H9 (cell line): ENCODE results near the gene KRTAP1-1. TPM values are rescaled to one million over a fixed set of nuclear protein-coding genes. Genes with fewer than 3 reads are reported as not detected.
"Not testable (repeated sequence)": the region's sequence is repeated elsewhere in the genome, so short reads cannot be mapped to it uniquely, and the experiment has no call there.

Experiments used
- DNase-seq: peaks from one replicate; pipeline ENCODE4 v3.0.0-alpha.2; 2017
- H2AFZ ChIP-seq: one replicate; pipeline ENCODE4 v1.6.1; 2013; ENCODE audit warnings: mild to moderate bottlenecking, low read length, control low read depth, moderate library complexity
- H2AK5ac ChIP-seq: 2 replicates; pipeline ENCODE4 v1.6.1; 2013; ENCODE audit warnings: low read length, control low read depth, mixed read lengths; ENCODE audit not compliant: insufficient read length
- H2BK120ac ChIP-seq: one replicate; pipeline ENCODE4 v1.6.1; 2013; ENCODE audit warnings: low read depth, mild to moderate bottlenecking, low read length, control low read depth, inconsistent platforms; ENCODE audit not compliant: poor library complexity, severe bottlenecking
- H2BK12ac ChIP-seq: 2 replicates; pipeline ENCODE4 v1.6.1; 2013; ENCODE audit warnings: low read length, control low read depth, mixed read lengths, low read depth; ENCODE audit not compliant: insufficient read length
- H2BK15ac ChIP-seq: 2 replicates; pipeline ENCODE4 v1.6.1; 2013; ENCODE audit warnings: low read depth, low read length, control low read depth
- H2BK20ac ChIP-seq: one replicate; pipeline ENCODE4 v1.6.1; 2013; ENCODE audit warnings: low read depth, mild to moderate bottlenecking, low read length, control low read depth, inconsistent platforms; ENCODE audit not compliant: poor library complexity, severe bottlenecking
- H2BK5ac ChIP-seq: 2 replicates; pipeline ENCODE4 v1.6.1; 2013; ENCODE audit warnings: low read length, control low read depth, mixed read lengths; ENCODE audit not compliant: insufficient read length
- H3K14ac ChIP-seq: 2 replicates; pipeline ENCODE4 v1.6.1; 2013; ENCODE audit warnings: low read length, control low read depth; ENCODE audit not compliant: insufficient read depth
- H3K18ac ChIP-seq: 2 replicates; pipeline ENCODE4 v1.6.1; 2013; ENCODE audit warnings: low read depth, mild to moderate bottlenecking, mixed read lengths, low read length, control low read depth; ENCODE audit not compliant: insufficient read length
- H3K23ac ChIP-seq: 2 replicates; pipeline ENCODE4 v1.6.1; 2013; ENCODE audit warnings: low read length, control low read depth, mixed read lengths, low read depth; ENCODE audit not compliant: insufficient read length
- H3K23me2 ChIP-seq: 2 replicates; pipeline ENCODE4 v1.6.1; 2013; ENCODE audit warnings: low read depth, mild to moderate bottlenecking, mixed read lengths, low read length, control low read depth; ENCODE audit not compliant: insufficient read length, poor library complexity, severe bottlenecking
- H3K27ac ChIP-seq: 2 replicates; pipeline ENCODE4 v1.5.1; 2013; ENCODE audit warnings: low read length, control low read depth, mixed read lengths, low read depth; ENCODE audit not compliant: insufficient read length
- H3K27me3 ChIP-seq: 2 replicates; pipeline ENCODE4 v1.6.1; 2013; ENCODE audit warnings: low read length, control low read depth, inconsistent platforms; ENCODE audit not compliant: insufficient read depth
- H3K4ac ChIP-seq: 2 replicates; pipeline ENCODE4 v1.6.1; 2013; ENCODE audit warnings: low read depth, mild to moderate bottlenecking, control low read depth, inconsistent platforms, low read length, moderate library complexity
- H3K4me1 ChIP-seq: 2 replicates; pipeline ENCODE4 v1.6.1; 2013; ENCODE audit warnings: low read length, control low read depth, inconsistent platforms; ENCODE audit not compliant: insufficient read depth
- H3K4me2 ChIP-seq: 2 replicates; pipeline ENCODE4 v1.6.1; 2013; ENCODE audit warnings: low read length, control low read depth, mixed read lengths; ENCODE audit not compliant: insufficient read length, insufficient read depth
- H3K56ac ChIP-seq: 2 replicates; pipeline ENCODE4 v1.6.1; 2013; ENCODE audit warnings: low read depth, mild to moderate bottlenecking, mixed read lengths, low read length, control low read depth; ENCODE audit not compliant: insufficient read length
- H3K79me1 ChIP-seq: 2 replicates; pipeline ENCODE4 v1.6.1; 2013; ENCODE audit warnings: low read depth, mild to moderate bottlenecking, moderate library complexity, low read length, control low read depth, inconsistent platforms; ENCODE audit not compliant: insufficient read depth, poor library complexity, severe bottlenecking
- H3K79me2 ChIP-seq: 2 replicates; pipeline ENCODE4 v1.6.1; 2013; ENCODE audit warnings: low read length, control low read depth, inconsistent platforms; ENCODE audit not compliant: insufficient read depth
- H3K9ac ChIP-seq: 2 replicates; pipeline ENCODE4 v1.6.1; 2013; ENCODE audit warnings: low read length, control low read depth, mixed read lengths; ENCODE audit not compliant: insufficient read length; ENCODE audit errors: extremely low read depth
- H3K9me3 ChIP-seq: one replicate; pipeline ENCODE4 v1.6.1; 2013; ENCODE audit warnings: low read depth, low read length, inconsistent platforms; ENCODE audit not compliant: control insufficient read depth
- H3T11ph ChIP-seq: one replicate; pipeline ENCODE4 v1.6.1; 2013; ENCODE audit warnings: mild to moderate bottlenecking, low read length, control low read depth, inconsistent platforms
- H4K20me1 ChIP-seq: one replicate; pipeline ENCODE4 v1.6.1; 2013; ENCODE audit not compliant: control insufficient read depth, insufficient read length, insufficient read depth
- H4K5ac ChIP-seq: 2 replicates; pipeline ENCODE4 v1.6.1; 2013; ENCODE audit warnings: low read depth, mild to moderate bottlenecking, mixed read lengths, low read length, control low read depth; ENCODE audit not compliant: insufficient read length
- H4K8ac ChIP-seq: replicated peaks from 2 replicates; pipeline ENCODE4 v1.6.1; 2013; ENCODE audit warnings: low read length, control low read depth, mixed read lengths, low read depth; ENCODE audit not compliant: insufficient read length
- H4K91ac ChIP-seq: 2 replicates; pipeline ENCODE4 v1.6.1; 2013; ENCODE audit warnings: low read depth, mild to moderate bottlenecking, moderate library complexity, mixed read lengths, low read length, control low read depth; ENCODE audit not compliant: insufficient read length
- H3K27ac Mint-ChIP-seq, 3 experiments: 2 replicates in 2 of 3; 3 replicates in 1 of 3; pipeline ENCODE4 v1.8.0; 2020 to 2021; ENCODE audit warnings: mixed read lengths in 3 of 3, mild to moderate bottlenecking in 1 of 3, moderate library complexity in 1 of 3
- H3K27me3 Mint-ChIP-seq: 2 replicates; pipeline ENCODE4 v1.8.0; 2021; ENCODE audit warnings: low read depth, mild to moderate bottlenecking, moderate library complexity, mixed read lengths
- H3K36me3 Mint-ChIP-seq, 3 experiments: 2 replicates in 2 of 3; 3 replicates in 1 of 3; pipeline ENCODE4 v1.8.0; 2020 to 2021; ENCODE audit warnings: low read depth in 3 of 3, mixed read lengths in 3 of 3; ENCODE audit not compliant: insufficient read depth in 1 of 3
- H3K4me1 Mint-ChIP-seq, 2 experiments: 2 replicates each; pipeline ENCODE4 v1.8.0; 2020; ENCODE audit warnings: mixed read lengths in 2 of 2
- H3K4me3 Mint-ChIP-seq, 2 experiments: 2 replicates in 1 of 2; 3 replicates in 1 of 2; pipeline ENCODE4 v1.8.0; 2020 to 2021; ENCODE audit warnings: mild to moderate bottlenecking in 2 of 2, mixed read lengths in 2 of 2, moderate library complexity in 1 of 2
- H3K9me3 Mint-ChIP-seq, 2 experiments: 2 replicates in 1 of 2; 3 replicates in 1 of 2; pipeline ENCODE4 v1.8.0; 2020; ENCODE audit warnings: mild to moderate bottlenecking in 2 of 2, mixed read lengths in 2 of 2, moderate library complexity in 1 of 2
- WGBS: extraction: QIAGEN DNeasy Blood & Tissue Kit; methylation state at CpG from one replicate; pipeline ENCODE4 v1.1.7; 2013; ENCODE audit warnings: missing lambda C conversion rate, low lambda C conversion rate, mixed read lengths; ENCODE audit not compliant: insufficient read length; ENCODE audit errors: extremely low coverage; 5-methylcytosine and 5-hydroxymethylcytosine counted together
- total RNA-seq: library from RNA; stranded (reverse); gene quantifications from 2 replicates; pipeline ENCODE4 v1.2.1, GENCODE V29; 2021
- TF ChIP-seq, protein P1 (sequence below): fragments of 200-600 bp; sonication (generic); conservative IDR thresholded peaks from 3 replicates; pipeline ENCODE4 v1.8.0; 2021; ENCODE audit warnings: antibody characterized with exemption, mild to moderate bottlenecking

The KRTAP1-1 gene
- total RNA-seq, 1 experiment from 2014 or later = not detected

DNA sequence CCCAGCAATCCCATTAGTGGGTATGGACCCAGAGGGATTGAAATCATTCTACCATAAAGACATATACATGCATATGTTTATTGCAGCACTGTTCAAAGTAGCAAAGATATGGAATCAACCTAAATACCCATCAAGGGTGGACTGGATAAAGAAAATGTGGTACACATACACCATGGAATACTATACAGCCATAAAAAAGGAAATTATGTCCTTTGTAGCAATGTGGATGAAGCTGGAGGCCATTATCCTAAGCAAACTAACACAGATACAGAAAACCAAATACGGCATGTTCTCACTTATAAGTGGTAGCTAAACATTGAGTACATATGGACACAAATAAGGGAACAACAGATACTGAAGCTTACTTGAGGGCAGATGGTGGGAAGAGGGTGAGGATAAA lies 16.3 kb upstream of the KRTAP1-1 start:
- WGBS = no CpG with 5 or more reads among the region's 1 CpG
- no peak overlapping the region for H3K14ac ChIP-seq

GRCh38 chr17:41055130-41055529 lies 13.9 kb upstream of the KRTAP1-1 start, which contains the start of gene KRTAP2-2:
TSS of gene KRTAP2-2 (minus strand) at chr17:41055230. CDS start at chr17:41055211, 19 bp downstream.
- H3K36me3 Mint-ChIP-seq = not testable (repeated sequence)

More for the DNA sequence above, 16.3 kb upstream of the KRTAP1-1 start:
- no peak overlapping the region for H4K5ac ChIP-seq
- H3K27me3 Mint-ChIP-seq = no peaks in the 10 kb centered on the region
- no peak overlapping the region for H3K18ac ChIP-seq
- H2BK12ac ChIP-seq = no peak overlapping the region
- H3K23me2 ChIP-seq = no peaks in the 10 kb centered on the region
- H3K79me1 ChIP-seq = no peaks in the 10 kb centered on the region
- no peaks in the 10 kb centered on the region for H3K27me3 ChIP-seq
- no peak overlapping the region for H3K9ac ChIP-seq
- no peak for DNase-seq
- H4K91ac ChIP-seq = no peak overlapping the region
- H3K4ac ChIP-seq = no peak overlapping the region
- no peak overlapping the region for H2AK5ac ChIP-seq
- no peak overlapping the region for H4K8ac ChIP-seq
- no peak overlapping the region for H2BK15ac ChIP-seq
- no peak overlapping the region for H2BK120ac ChIP-seq
- peaks cover 0 to 6% of the 10 kb centered on the region in 2 experiments; a peak in 2 of 5 replicates for H3K9me3 Mint-ChIP-seq
- no peak overlapping the region for H2BK20ac ChIP-seq
- H3K79me2 ChIP-seq = no peaks in the 10 kb centered on the region
- no peak overlapping the region for H3K23ac ChIP-seq
- H3K27ac Mint-ChIP-seq = no peak overlapping the region
- H3K27ac ChIP-seq = no peak overlapping the region
- no peak overlapping the region for H3T11ph ChIP-seq
- no peaks in the 10 kb centered on the region for H3K4me1 ChIP-seq
- no peak overlapping the region for H2AFZ ChIP-seq
- no peaks in the 10 kb centered on the region for H4K20me1 ChIP-seq
- H2BK5ac ChIP-seq = no peak overlapping the region
- no peaks in the 10 kb centered on the region; a peak in 1 of 7 replicates for H3K36me3 Mint-ChIP-seq
- no peak overlapping the region for H3K4me3 Mint-ChIP-seq
- H3K4me1 Mint-ChIP-seq = peaks cover 4 to 7% of the 10 kb centered on the region in 2 experiments
- no peak overlapping the region for H3K56ac ChIP-seq
- no peak overlapping the region for H3K4me2 ChIP-seq
- H3K9me3 ChIP-seq = no peaks in the 10 kb centered on the region
- TF ChIP-seq, protein P1, sequence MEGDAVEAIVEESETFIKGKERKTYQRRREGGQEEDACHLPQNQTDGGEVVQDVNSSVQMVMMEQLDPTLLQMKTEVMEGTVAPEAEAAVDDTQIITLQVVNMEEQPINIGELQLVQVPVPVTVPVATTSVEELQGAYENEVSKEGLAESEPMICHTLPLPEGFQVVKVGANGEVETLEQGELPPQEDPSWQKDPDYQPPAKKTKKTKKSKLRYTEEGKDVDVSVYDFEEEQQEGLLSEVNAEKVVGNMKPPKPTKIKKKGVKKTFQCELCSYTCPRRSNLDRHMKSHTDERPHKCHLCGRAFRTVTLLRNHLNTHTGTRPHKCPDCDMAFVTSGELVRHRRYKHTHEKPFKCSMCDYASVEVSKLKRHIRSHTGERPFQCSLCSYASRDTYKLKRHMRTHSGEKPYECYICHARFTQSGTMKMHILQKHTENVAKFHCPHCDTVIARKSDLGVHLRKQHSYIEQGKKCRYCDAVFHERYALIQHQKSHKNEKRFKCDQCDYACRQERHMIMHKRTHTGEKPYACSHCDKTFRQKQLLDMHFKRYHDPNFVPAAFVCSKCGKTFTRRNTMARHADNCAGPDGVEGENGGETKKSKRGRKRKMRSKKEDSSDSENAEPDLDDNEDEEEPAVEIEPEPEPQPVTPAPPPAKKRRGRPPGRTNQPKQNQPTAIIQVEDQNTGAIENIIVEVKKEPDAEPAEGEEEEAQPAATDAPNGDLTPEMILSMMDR = no peak

More at GRCh38 chr17:41055130-41055529, 13.9 kb upstream of the KRTAP1-1 start, which contains the start of gene KRTAP2-2:
- not testable (repeated sequence) for H4K8ac ChIP-seq, H4K20me1 ChIP-seq, H3K4me3 Mint-ChIP-seq, H3K4ac ChIP-seq, H2AFZ ChIP-seq, H2BK20ac ChIP-seq, H3K4me2 ChIP-seq, H3K4me1 ChIP-seq, H3K9me3 ChIP-seq, H3K79me2 ChIP-seq, H3T11ph ChIP-seq, H4K91ac ChIP-seq, H3K79me1 ChIP-seq, H3K9me3 Mint-ChIP-seq, H3K27ac ChIP-seq, H4K5ac ChIP-seq, H3K23ac ChIP-seq, H2BK12ac ChIP-seq, H3K14ac ChIP-seq, H3K23me2 ChIP-seq, H2BK15ac ChIP-seq, H3K9ac ChIP-seq, H3K27me3 ChIP-seq, H2BK120ac ChIP-seq, H3K27me3 Mint-ChIP-seq, H2AK5ac ChIP-seq, DNase-seq, H3K56ac ChIP-seq, H3K27ac Mint-ChIP-seq, H3K18ac ChIP-seq, H2BK5ac ChIP-seq
- H3K4me1 Mint-ChIP-seq = peaks cover 8 to 11% of the 10 kb centered on the region in 2 experiments
- WGBS = no CpG with 5 or more reads among the region's 6 CpGs
